GM18858 (cell line): ENCODE measurements around the gene FAM53A.

ENCODE experiments used
- ATAC-seq: cut with Tn5 transposase; IDR thresholded peaks from one replicate; pipeline ENCODE4 v1.9.1; 2021; ENCODE audit not compliant: unreplicated experiment

FAM53A gene

GRCh38 chr4:1661695-1662094 lies 22.4 kb downstream of the FAM53A start:
- ATAC-seq: no peak

DNA sequence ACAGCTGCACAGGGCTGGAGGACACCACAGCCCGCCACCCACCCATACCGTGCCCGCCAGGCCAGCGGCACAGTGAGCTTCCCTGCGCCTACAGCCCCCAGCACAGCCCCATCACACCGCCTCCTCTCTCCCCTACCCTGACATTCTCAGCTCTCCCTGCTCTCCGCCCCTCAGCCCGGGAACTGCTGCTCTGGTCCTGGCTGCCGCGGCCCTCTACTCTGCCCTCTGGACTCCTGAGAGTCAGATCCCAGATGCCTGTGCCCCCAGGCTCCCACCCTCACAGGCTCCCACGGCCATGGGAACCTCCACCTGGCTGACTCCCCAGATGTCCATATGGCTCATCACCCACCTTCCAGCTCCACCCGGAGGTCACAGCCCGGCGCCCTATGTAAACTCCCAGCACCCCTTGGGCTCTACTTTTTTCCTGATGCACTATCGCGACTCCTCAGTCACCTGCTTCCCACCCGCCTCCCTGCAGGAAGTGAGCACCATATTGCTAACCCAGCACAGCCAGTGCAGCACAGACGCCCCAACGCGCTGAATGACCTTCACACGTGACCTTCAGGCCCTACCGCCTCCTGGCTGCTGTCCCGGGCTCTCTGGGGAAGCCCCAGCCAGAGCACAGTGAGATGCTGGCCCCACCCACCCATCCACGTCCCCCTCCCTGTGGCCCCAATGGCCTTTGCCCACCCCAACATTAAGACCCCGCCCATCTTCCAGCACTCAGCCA lies 23.0 kb downstream of the FAM53A start:
- ATAC-seq: no peak

- ATAC-seq: no peak
Observed at GRCh38 chr4:1659104-1660043, 24.7 kb downstream of the FAM53A start.

GRCh38 chr4:1658581-1658980 lies 25.5 kb downstream of the FAM53A start:
- ATAC-seq: no peak

- no peak for ATAC-seq
Observed at GRCh38 chr4:1658146-1658545, 26.0 kb downstream of the FAM53A start.

DNA sequence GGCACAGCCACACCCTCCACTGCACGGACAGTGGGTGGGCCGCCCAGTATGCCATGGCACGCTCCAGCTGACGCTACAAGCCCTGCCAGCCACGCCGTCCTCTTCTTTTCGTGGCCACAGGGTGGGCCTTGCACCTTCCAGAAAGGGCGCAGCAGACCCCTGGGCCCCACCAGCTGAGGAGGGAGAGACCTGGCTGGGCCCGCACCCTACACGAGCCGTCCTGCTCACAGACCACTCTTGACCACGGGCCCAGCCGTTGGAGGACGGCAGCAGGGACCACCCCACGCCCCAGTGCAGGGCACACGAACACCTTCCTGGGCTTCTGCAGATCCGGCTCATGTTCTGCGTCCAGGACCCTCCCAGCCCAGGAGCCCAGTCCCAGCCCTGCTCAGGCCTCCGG lies 27.1 kb downstream of the FAM53A start:
- ATAC-seq: no peak

GRCh38 chr4:1656132-1656531 lies 28.0 kb downstream of the FAM53A start:
- no peak for ATAC-seq

DNA sequence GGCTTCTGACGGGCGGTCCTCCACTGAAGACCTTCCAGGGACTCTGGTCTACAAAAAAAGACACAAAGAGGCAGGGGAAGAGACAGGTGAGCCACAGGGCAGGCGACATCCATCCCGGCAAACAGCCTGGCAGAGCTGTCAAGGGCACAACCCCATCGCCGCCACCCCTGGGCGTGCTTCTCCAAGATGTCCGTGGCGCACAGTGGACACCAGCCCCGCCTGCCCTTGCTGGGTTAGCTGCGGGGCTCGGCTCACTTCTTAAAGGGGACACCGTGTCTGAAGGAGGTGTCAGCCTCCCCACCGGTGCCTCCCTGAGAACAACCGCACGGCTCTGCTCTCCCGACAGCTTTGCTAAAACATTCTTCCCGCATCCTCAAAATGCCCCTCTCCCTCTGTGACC lies 28.4 kb downstream of the FAM53A start:
- no peak for ATAC-seq

- no peak for ATAC-seq
Observed at GRCh38 chr4:1655081-1655480, 29.0 kb downstream of the FAM53A start.

DNA sequence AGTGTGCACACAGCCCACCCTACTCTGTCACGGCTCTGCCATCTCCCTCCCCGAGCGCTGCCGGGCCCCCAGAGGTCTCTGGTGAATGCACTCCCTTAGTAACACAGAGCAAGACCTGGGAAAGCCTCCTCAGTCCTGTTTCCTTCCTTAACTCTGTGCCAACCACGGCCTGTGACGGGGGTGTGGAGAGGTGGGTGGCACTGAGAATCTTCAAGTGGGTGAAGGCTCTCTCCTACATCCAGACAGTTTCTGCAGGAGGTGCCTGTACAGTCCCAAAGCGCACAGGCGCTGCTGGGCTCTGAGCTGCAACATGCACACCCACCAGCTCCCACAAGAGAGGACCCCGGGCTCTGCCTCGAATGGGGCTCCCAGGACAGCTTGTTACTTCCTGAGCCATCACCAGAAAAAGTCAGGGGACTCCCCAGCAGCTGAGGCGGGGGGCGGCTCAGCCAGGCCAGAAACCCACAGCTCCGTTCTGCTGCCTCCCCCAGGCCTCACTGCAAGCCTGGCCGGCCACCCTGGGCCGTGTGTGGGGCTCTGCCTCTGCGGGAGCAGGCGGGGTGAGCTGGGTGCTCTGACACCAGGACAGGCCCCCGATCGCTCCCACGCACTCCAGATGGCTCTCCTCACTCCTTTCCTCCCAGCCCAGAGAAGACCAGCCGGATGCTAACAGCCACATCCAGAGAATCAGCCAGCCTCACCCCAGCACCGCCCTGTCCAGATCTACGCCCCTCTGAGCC lies 29.7 kb downstream of the FAM53A start:
- ATAC-seq: no peak

DNA sequence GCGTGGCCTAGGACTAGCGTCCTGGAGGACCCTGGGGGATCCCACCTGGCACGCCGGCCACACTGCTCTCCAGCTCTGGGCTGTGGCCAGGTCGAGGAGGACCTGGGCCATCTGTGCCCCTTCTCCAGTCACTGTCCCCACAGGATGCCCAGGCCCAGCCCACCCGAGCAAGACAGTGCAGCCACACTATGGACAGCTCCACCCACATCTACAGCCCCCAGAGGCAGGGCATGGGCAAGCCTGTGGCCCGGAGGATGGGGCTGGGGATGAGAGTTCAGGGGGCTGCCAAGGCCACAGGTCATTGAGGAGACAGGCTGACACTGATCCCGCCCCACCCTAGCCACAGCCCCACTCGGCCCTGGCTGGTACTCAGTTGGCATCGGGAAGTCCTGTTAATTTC lies 30.3 kb downstream of the FAM53A start:
- ATAC-seq: no peak

- no peak for ATAC-seq
Observed at GRCh38 chr4:1652088-1652487, 32.0 kb downstream of the FAM53A start.

DNA sequence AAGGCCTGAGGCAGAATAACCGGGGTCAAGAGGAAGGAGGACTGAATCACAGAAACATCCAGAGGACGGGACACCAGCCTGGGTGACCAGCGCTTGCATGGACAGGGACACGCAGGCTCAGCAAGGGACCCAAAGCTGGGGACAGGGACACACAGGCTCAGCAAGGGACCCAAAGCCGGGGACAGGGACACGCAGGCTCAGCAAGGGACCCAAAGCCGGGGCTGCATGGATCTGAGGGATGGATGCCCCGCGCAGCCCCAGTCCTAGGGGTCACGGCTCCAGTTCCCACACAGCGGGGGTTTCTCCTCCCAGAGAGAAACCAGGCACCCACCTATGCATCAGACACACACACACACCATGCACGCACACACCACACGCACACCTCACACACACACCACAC lies 32.5 kb downstream of the FAM53A start:
- ATAC-seq: no peak

DNA sequence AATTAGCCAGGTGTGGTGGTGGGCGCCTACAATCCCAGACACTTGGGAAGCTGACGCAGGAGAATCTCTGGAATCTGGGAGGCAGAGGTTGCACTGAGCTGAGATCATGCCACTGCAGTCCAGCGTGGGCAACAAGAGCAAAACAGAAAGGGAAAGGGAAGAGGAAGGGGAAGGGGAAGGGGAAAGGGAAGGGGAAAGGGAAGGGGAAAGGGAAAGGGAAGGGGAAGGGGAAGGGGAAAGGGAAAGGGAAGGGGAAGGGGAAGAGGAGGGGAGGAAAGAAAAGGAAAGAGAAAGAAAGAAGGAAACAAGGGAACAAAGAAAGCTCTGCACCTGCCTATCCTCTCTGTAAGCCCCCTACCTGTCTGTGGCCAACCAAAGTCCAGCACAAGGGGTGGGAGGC lies 35.2 kb downstream of the FAM53A start:
- ATAC-seq: no peak

DNA sequence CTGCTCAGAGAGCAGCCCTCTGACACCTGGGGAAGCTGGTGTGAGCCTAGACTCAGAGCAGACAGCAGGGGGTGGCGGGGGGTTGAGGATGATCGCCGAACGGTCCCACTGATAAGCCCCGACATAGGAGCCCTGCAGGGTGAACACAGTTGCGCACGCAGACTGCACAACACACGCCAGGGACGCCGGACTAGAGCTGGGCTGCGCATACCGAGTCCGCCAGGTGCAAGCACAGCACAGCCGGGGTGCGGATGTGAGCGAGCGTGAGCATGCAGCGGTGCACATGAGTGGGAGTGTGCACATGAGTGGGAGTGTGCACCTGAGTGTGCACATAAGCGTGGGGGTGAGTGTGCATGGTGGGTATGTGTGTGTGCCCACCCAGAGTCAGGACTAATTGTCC lies 36.7 kb downstream of the FAM53A start:
- no peak for ATAC-seq

GRCh38 chr4:1646690-1647089 lies 37.4 kb downstream of the FAM53A start:
- no peak for ATAC-seq

DNA sequence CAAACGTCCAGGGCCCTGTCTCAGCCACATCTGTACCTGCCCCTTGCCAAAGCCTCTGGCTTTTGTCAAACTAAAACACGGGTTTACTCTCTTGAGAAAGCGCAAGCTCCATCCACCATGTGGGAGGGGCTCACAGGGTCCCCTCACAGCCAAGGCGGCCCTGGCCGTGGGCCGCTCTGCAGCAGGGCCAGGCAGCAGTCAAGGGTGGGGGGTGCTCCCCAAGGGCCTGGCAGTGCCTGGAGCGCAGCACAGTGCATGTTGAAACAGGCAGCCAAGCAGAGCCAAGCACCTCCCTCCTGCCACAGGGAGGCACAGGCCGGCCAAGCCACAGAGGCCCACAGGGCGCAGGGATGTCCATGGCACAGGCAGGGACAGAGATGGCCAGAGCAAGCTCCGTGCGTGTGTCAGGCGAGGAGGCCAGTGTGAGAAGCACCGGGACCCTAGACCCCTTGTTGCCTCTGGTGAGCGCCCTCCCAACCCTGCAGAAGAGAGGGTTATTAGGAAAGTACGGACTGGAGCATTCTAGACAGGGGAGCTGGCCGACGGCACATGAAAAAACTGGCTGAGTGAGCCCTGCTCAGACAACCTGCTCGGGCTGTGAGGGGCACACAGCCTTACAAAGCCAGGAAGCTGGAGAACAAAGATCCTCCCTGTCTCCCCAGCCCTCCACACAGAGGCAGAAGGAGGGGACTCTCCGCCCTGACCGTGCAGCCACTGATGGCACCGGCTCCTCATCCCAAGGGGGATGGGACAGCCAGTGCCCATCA lies 39.0 kb downstream of the FAM53A start:
- no peak for ATAC-seq

DNA sequence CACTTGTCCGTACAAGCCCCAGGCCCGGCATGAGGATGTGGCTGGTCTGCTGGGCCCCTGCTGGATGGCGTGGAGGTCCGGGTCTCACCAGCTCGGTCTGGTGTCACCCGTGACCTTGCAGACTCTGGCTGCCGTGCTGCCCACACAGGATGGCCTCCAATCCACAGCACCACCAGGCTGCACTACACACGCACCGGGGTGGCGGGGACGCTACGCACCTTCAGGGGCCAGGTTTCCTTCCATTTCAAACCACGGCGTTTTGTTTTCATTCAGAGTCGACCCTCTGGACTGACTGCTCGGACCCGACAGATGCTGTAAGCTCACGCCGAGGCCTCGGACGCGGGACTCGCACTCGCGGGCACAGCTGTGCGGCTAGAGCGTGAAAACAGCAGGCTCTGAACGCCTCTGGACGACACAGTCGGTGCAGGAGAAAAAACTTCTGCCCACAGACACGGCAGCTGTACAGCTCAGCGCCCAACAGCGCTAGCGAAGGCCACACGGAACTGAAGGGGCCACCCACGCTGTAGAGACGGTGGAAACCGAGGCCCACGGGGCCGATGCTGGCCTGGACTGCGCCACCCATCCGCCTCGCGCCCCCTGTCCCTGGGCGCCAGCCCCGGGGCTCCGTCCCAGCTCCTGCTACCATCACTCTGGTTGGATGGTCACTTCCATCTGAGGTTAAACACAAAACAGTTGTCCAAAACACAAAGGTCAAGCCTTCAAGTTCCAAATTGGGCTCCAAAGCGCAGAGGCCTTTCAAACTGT lies 40.0 kb downstream of the FAM53A start:
- no peak for ATAC-seq

- ATAC-seq: no peak
Observed at GRCh38 chr4:1642196-1642951, 41.7 kb downstream of the FAM53A start.
